Adipose tissue (tissue), 3 donors: ENCODE results near the gene SNHG17. TPM values are rescaled to one million over a fixed set of nuclear protein-coding genes. Genes with fewer than 3 reads are reported as not detected.
"Not testable (repeated sequence)": the region's sequence is repeated elsewhere in the genome, so short reads cannot be mapped to it uniquely, and the experiment has no call there.

Experiments
- H3K27ac ChIP-seq: one replicate; pipeline ENCODE4 v1.5.1; 2013; ENCODE audit warnings: low read depth, low read length
- WGBS, 3 donors: extraction: QIAGEN DNeasy Blood & Tissue Kit; methylation state at CpG; one replicate each; pipeline ENCODE4 v1.1.7; 2013; 5-methylcytosine and 5-hydroxymethylcytosine counted together
- polyA plus RNA-seq, 3 donors: library from polyadenylated mRNA; stranded (reverse); fragments of 200-250 nt; gene quantifications; one replicate each; pipeline ENCODE4 v1.2.3, GENCODE V29; 2013
- donor health status: healthy with polysubstance abuse.
- donor health status: Bipolar disorder and iron deficiency.
- donor health status: healthy.

Gene SNHG17
- polyA plus RNA-seq, 3 donors, result 18.2 to 63.9 (median 27.9) TPM

- no peak overlapping the region for H3K27ac ChIP-seq
- WGBS, 3 donors, result 83 to 91% (median 88%) methylated on average over 7 of the region's 7 CpGs
Observed at GRCh38 chr20:38450412-38450975, 15.4 kb upstream of the SNHG17 start.

- no peak overlapping the region for H3K27ac ChIP-seq
- WGBS, 3 donors, result 75 to 82% (median 81%) methylated on average over 3 of the region's 3 CpGs
Observed at GRCh38 chr20:38449046-38449445, 13.9 kb upstream of the SNHG17 start.

DNA sequence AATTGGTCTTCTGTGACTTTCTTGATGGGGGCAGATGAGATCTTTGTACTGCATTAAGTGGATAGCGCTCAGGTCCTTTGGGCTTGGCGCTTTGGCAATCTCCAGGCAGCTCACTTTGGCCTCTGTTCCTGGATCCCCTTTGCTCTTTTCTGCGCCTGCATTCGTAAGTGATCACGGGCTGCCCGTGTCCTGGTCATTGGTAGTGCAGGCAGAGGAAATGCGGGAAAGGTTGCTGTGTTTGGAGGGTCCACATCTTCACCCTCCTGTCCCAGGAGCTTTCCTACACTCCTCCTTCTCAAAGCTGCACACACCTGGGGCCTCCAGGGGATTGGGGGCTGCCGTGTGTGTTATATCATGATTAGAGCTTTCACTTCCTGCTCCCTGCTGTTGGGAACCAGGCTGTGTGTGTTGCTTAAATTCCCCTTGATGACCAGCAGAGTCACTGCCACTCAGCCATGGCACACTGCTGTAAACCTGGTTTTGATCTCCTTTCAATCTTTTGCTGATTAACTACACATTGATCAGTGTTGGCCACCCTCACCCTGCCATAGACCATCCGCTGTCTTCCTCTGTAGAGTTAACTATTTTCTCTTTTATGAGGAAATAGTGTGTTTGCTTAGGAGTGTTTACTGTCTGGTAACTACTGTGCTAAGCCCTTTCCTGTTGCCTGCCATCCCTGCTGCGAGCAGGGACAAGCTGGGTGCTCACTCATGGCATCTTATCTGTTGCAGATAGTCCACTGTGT, 13.0 kb upstream of the SNHG17 start:
- WGBS, 3 donors, result 84 to 87% (median 86%) methylated on average over 10 of the region's 10 CpGs
- no peak overlapping the region for H3K27ac ChIP-seq

GRCh38 chr20:38447251-38447661, 12.1 kb upstream of the SNHG17 start:
- WGBS, 3 donors, result 34 to 49% (median 48%) methylated on average over 12 of the region's 12 CpGs
- H3K27ac ChIP-seq, result no peak overlapping the region

DNA sequence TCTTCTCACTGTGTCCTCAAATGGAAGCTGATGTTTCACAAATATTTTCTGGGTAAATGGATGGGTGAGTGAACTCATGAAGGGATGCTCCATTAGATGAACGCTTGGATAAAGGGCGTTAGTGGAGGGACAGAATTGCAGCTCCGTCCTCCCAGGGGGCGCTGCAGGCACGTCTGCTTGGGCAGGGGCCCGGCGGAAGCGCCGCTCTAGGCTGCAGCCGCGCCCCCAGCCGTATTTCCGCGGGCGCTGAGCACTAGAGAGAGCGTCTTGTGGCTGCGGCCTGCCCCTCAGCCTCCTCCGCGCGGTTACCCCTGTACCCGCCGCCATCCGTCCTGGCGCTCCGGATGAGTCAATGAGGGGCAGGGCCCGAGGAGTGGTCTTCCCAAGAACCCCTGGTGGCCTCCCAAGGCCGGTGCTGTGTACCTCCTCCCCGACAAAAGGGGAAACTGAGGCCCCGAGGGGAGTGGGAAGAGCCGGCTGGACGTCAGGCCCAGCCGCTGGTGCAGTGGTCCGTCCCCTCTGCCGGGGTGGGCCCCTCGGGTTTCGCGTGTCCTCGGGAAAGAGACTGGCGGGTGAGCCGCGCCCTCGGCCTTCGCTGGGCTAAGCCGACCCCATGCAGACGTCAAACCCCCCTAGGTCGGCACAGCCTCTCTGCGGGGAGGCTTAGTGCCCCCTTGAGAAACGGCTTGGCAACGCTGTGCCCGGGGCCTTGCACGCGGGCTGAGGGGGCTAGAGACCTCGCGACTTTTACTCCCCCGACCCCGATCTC, 11.5 kb upstream of the SNHG17 start:
- WGBS, 3 donors, result 1 to 2% (median 2%) methylated on average over 52 to 56 of the region's 56 CpGs
- no peak overlapping the region for H3K27ac ChIP-seq

GRCh38 chr20:38445901-38446425, 10.8 kb upstream of the SNHG17 start:
- 59 to 80% (median 74%) methylated on average over 6 of the region's 6 CpGs for WGBS, 3 donors
- H3K27ac ChIP-seq, result no peak overlapping the region

- WGBS, 3 donors, result 82 to 91% (median 83%) methylated on average over 3 of the region's 3 CpGs
- H3K27ac ChIP-seq, result no peak overlapping the region
Observed at GRCh38 chr20:38445381-38445796, 10.3 kb upstream of the SNHG17 start.

DNA sequence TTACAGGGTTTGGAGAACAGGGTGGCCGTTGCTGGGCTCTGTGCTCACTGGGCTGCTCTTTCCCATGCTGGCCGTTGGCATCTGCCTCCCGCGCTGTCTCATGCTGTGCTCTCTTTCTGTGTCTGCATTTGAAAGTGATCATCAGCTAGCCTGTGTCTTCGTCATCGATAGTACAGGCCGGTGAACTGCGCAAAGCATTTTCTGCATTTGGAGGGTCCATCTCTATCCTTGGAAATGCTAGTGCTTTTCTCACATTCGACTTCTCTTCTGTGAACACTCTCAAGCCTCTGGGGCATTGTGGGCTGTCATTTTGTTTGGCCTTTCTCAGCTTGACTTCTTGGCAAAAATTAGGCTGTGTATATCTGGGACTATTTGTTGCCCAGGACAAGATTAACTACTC, 6.8 kb upstream of the SNHG17 start:
- H3K27ac ChIP-seq, result no peak overlapping the region
- WGBS, 3 donors, result 57 to 62% (median 60%) methylated on average over 9 of the region's 9 CpGs

- WGBS, 3 donors, result 89 to 92% (median 91%) methylated on average over 7 to 8 of the region's 8 CpGs
- not testable (repeated sequence) for H3K27ac ChIP-seq
Observed at GRCh38 chr20:38441110-38441509, 6.0 kb upstream of the SNHG17 start.

GRCh38 chr20:38437796-38438195, 2.7 kb upstream of the SNHG17 start:
- H3K27ac ChIP-seq, result no peak overlapping the region
- WGBS, 3 donors, result 79 to 85% (median 79%) methylated on average over 6 of the region's 6 CpGs

GRCh38 chr20:38435555-38435939, 419 bp upstream of the SNHG17 start:
- WGBS, 3 donors, result 63 to 72% (median 71%) methylated on average over 6 of the region's 6 CpGs

DNA sequence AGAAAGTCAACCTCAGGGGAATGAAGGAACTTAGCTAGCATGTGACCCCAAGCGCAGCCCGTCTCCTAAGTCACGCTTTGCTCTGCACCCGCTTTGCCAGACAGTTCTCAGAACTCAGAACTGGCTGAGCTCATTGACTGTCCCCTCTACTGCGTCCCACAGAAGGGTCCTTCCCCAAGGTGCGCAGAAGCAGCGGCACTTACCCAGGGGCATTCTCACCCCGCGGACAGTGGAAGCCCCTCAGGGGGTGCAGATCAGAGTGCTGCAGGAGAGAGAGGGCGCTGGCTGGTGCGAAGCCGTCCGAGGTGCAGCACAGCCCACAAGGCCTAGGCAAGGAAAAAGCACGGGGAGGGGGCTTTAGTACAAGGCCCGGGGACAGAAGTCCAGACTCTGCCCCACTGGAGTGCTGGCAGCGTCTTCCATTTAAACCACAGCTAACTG, 807 bp downstream of the SNHG17 start:
- WGBS, 3 donors, result 3 to 5% (median 5%) methylated on average over 16 of the region's 16 CpGs

More at GRCh38 chr20:38435555-38435939, 419 bp upstream of the SNHG17 start:
- H3K27ac ChIP-seq, result no peak overlapping the region

DNA sequence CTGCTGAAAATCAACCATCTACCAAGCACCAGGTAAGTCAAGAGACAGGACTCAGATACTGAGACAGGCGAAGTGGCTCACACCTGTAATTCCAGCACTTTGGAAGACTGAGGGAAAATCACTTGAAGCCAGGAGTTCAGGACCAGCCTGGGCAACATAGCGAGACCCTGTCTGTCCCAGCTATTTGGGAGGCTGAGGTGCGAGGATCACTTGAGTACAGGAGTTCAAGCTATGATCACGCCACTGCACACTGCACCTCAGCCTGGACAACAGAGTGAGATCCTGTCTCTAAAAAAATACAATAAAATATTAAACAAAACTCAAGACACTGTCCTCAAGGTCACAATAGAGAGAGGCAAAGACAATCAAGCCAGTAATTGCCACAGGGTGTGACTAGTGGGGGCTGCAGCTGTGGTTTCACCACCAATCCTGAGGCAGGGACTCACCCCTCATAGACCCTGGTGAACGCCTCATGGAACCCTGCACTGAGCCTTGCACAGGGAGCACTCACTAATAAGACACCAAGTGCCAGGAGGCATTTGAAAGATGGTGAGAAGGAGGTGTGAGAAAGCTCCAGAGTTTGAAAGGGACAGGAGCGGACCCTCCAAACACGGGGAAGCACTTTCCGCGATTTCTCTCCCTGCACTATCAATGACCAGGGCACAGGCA, 1.7 kb downstream of the SNHG17 start:
- WGBS, 3 donors, result 90 to 91% (median 90%) methylated on average over 9 of the region's 9 CpGs
- no peak overlapping the region for H3K27ac ChIP-seq

More for the DNA sequence above, 807 bp downstream of the SNHG17 start:
- H3K27ac ChIP-seq, result peak overlapping the region; percentile 68

GRCh38 chr20:38432870-38433269, 2.3 kb downstream of the SNHG17 start:
- WGBS, 3 donors, result 94 to 95% (median 95%) methylated on average over 5 of the region's 5 CpGs
- not testable (repeated sequence) for H3K27ac ChIP-seq

- H3K27ac ChIP-seq, result no peak overlapping the region
- 92 to 96% (median 95%) methylated on average over 6 of the region's 6 CpGs for WGBS, 3 donors
Observed at GRCh38 chr20:38432292-38432691, 2.8 kb downstream of the SNHG17 start.

DNA sequence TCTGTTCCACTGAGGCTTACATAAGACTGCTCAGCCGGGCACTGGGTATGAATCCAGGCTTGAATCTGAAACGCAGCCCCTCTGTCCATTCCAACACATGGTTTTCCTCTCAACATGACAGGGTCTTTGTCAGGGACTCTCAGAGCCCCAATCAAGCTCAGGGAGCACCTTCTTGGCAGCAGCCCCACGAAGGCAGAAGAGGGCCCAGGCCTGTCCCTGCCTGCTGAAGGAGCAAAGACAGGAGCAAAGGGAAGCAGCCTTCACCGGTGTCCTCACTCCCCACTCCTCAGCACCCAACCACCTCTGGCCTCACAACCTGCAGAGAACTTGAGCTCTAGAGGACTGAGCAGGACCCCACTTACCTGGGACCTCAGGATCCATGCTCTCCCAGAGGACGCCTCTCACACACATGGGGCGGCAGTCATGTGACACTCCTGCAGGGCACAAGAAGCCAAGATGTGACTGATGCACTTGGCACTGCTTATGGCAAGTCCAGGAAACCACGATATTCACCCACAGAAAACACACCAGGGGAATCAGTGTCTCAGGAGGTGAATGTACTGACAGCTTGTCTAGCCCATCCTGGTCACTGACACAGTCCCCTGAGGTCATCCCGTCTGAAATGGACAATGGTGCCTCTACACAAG, 4.3 kb downstream of the SNHG17 start:
- 83 to 88% (median 85%) methylated on average over 8 of the region's 8 CpGs for WGBS, 3 donors
- no peak overlapping the region for H3K27ac ChIP-seq

GRCh38 chr20:38429301-38429700, 5.8 kb downstream of the SNHG17 start:
- 73 to 92% (median 88%) methylated on average over 3 of the region's 3 CpGs for WGBS, 3 donors
- H3K27ac ChIP-seq, result no peak overlapping the region

- H3K27ac ChIP-seq, result no peak overlapping the region
- WGBS, 3 donors, result 90 to 95% (median 92%) methylated on average over 3 of the region's 3 CpGs
Observed at GRCh38 chr20:38428800-38429199, 6.3 kb downstream of the SNHG17 start.
